Activated T-helper 17 cell treated with anti-CD3 and anti-CD28 coated beads, Interleukin-2, amount 50 U/mL, for 72 hours (primary cell): ENCODE measurements around the gene SP100. TPM values are rescaled to one million over a fixed set of nuclear protein-coding genes. Genes with fewer than 3 reads are reported as not detected.
A peak's percentile ranks its signal among the peaks of the same experiment; 100 is the strongest.

Source experiments
- ATAC-seq: fragments of 150-1000 bp; cut with Tn5 transposase; replicated peaks from 2 replicates; pipeline ENCODE4 v1.10.0; 2021; ENCODE audit warnings: mild to moderate bottlenecking, moderate library complexity
- H3K27ac Mint-ChIP-seq: one replicate; pipeline ENCODE4 v1.8.0; 2022; ENCODE audit warnings: mixed read lengths
- H3K27me3 Mint-ChIP-seq: one replicate; pipeline ENCODE4 v1.8.0; 2022; ENCODE audit warnings: mixed read lengths
- H3K36me3 Mint-ChIP-seq: one replicate; pipeline ENCODE4 v1.8.0; 2022; ENCODE audit warnings: low read depth, mild to moderate bottlenecking, mixed read lengths
- H3K4me1 Mint-ChIP-seq: one replicate; pipeline ENCODE4 v1.8.0; 2022; ENCODE audit warnings: mixed read lengths
- H3K4me3 Mint-ChIP-seq: one replicate; pipeline ENCODE4 v1.8.0; 2022; ENCODE audit warnings: mild to moderate bottlenecking, mixed read lengths
- H3K9me3 Mint-ChIP-seq: one replicate; pipeline ENCODE4 v1.8.0; 2022; ENCODE audit warnings: mixed read lengths
- total RNA-seq, 2 donors: library from RNA; stranded (reverse); gene quantifications; one replicate each; pipeline ENCODE4 v1.2.3, GENCODE V29; 2022

The SP100 gene
- total RNA-seq, 2 donors from 2014 or later: 131 to 175 TPM

DNA sequence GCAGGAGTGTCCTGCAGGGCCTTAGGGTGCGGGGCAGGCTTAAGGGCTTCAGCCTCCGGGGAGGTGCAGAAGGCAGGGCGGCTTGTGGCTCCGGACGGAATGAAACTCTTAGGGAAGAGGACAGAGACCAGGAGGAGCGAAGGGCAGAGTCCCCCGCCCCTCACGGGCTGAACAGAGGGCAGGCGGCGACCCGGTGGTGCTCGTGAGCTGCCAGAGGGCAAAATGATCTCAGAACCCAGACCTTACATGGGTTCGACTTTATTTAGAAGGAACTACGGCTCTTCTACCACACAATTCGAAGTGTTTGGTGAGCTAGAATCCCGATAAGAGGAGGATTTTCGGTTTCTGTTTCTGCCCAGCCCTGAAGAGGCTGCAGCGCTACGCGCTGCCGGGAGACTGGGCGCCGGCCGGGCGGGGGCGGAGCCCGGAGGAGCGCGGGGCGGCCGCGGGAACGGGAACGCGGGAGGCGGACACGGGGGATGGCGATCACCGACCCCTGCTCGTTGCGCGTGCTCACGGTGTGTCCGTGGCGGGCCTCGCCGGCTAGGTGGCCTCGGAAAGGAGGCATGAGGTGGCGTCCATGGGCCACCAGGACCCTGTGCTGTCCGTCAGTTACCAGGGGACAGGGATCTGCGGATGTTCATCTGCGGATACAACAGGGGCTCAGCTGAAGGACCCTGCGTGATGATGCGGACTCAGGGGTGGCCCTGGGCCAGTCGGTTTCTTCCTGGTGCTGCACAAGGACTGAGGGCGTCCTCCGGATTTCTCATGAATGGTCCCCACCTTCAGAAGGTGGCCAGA lies 4.2 kb upstream of the SP100 start:
- ATAC-seq: peak; percentile 82
- Mint-ChIP-seq H3K4me3 (peak overlapping the region; percentile 100), H3K27me3 (no peaks in the 10 kb centered on the region), H3K36me3 (no peaks in the 10 kb centered on the region), H3K27ac (peak overlapping the region; percentile 98), H3K4me1 (peaks cover 13% of the 10 kb centered on the region), H3K9me3 (no peaks in the 10 kb centered on the region)

DNA sequence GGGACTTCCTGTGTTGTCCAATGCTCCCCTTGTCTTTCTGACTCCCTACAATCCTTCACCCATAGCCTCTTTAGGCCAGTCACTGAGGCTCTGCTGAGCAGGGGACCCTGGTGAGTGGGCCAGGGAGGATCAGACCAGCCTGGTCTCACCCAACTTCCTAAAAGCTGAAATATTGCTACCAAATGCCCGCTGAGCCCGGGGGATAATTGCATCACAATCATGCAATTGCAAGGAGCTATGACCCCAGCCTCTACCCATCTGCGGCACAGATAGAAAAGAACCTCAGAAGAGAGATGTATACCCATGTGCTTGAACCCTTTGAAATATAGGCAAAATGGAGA lies 3.7 kb upstream of the SP100 start:
- Mint-ChIP-seq H3K27ac (peak overlapping the region; percentile 98), H3K4me3 (peak overlapping the region; percentile 100), H3K36me3 (peaks cover 2% of the 10 kb centered on the region), H3K27me3 (no peaks in the 10 kb centered on the region), H3K4me1 (peaks cover 13% of the 10 kb centered on the region), H3K9me3 (no peaks in the 10 kb centered on the region)
- ATAC-seq: no peak

DNA sequence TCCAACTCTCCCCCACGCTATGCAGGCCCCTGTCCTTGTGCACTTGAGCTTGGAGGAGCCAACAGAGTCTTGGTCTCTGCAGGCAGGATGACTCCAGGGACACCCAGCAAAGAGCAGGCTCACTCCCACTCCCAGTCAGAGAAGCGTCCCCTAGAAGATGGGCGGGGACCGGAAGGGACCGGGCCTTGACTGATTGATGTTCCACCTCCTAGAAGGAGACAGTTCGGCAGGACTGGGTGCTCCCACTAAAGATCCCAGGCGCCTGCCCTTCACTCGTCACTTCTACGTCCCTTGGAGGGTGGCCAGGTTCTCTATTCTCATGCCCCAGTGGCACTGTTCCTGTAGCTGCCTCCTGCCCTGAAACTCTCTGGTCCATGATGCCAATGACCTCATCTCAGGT lies 3.2 kb upstream of the SP100 start:
- ATAC-seq: no peak
- Mint-ChIP-seq H3K27ac (no peak overlapping the region), H3K4me1 (peaks cover 13% of the 10 kb centered on the region), H3K4me3 (peak overlapping the region; percentile 100), H3K27me3 (no peaks in the 10 kb centered on the region), H3K9me3 (no peaks in the 10 kb centered on the region), H3K36me3 (peaks cover 7% of the 10 kb centered on the region)

DNA sequence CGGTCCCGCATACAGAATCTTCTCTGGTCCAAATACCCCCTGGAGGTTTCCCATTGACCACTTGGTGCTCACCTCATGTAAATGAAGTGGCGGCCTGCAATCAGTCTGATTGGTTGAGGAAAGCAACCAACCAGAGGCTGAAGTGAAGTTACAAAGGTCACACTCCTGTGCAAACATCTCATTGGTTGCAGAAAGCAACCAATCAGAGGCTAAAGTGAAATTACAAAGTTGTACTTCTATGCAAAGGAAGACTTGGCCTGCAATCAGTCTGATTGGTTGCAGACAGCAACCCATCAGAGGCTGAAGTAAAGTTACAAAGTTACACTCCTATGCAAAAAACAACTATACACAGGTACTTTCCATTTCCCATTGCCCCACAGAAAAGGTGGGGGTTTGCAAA lies 2.5 kb upstream of the SP100 start:
- Mint-ChIP-seq H3K27ac (no peak overlapping the region), H3K36me3 (peaks cover 13% of the 10 kb centered on the region), H3K27me3 (no peaks in the 10 kb centered on the region), H3K4me1 (peaks cover 18% of the 10 kb centered on the region), H3K4me3 (peak overlapping the region; percentile 100), H3K9me3 (no peaks in the 10 kb centered on the region)
- ATAC-seq: no peak

DNA sequence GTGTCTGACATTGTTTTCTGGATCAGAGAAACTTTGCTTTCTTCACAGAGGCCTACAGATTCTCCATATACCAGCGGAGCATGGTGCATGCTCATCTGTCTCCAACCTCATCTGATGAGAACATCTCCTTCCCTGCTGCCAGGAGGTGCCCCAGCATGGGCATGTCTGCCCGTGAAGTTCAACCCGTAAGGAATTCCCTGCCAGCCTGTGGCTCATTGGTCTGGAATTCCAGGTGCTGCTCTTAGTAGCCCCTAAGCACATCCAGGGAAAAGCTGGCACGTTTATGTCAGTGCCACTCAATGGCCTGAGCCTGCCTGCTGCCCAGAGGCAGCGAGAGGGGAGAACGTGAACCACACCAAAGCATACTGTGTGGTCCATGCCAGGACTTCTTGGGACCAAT lies 1.7 kb upstream of the SP100 start:
- peak overlapping the region; percentile 100 for H3K4me3 Mint-ChIP-seq

DNA sequence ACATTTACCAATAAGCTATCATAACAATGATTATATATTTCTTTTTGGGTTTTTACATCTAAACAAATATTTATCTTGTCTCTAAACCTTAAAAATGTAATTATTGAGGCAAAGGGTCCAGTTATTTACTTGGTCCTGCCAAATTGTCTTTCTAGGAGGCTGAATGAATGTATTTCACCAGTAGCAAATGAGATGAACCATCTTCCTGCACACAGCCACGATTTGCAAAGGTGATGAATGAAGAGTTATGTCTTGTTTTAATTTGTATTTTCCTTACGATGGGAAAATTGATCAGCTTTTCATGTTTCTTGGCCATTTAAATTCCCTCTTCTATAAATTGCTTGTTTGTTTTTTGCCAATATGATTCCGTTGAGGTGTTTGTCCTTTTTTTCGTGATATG lies 1.4 kb downstream of the SP100 start:
- Mint-ChIP-seq H3K27me3 (no peaks in the 10 kb centered on the region), H3K36me3 (peaks cover 53% of the 10 kb centered on the region), H3K27ac (peak overlapping the region; percentile 86), H3K4me3 (peak overlapping the region; percentile 100), H3K4me1 (peaks cover 50% of the 10 kb centered on the region), H3K9me3 (no peaks in the 10 kb centered on the region)
- ATAC-seq: no peak

More for the DNA sequence above, 1.7 kb upstream of the SP100 start:
- Mint-ChIP-seq H3K36me3 (peaks cover 22% of the 10 kb centered on the region), H3K4me1 (peaks cover 26% of the 10 kb centered on the region), H3K27me3 (no peaks in the 10 kb centered on the region), H3K27ac (peak overlapping the region; percentile 96), H3K9me3 (no peaks in the 10 kb centered on the region)
- ATAC-seq: no peak

DNA sequence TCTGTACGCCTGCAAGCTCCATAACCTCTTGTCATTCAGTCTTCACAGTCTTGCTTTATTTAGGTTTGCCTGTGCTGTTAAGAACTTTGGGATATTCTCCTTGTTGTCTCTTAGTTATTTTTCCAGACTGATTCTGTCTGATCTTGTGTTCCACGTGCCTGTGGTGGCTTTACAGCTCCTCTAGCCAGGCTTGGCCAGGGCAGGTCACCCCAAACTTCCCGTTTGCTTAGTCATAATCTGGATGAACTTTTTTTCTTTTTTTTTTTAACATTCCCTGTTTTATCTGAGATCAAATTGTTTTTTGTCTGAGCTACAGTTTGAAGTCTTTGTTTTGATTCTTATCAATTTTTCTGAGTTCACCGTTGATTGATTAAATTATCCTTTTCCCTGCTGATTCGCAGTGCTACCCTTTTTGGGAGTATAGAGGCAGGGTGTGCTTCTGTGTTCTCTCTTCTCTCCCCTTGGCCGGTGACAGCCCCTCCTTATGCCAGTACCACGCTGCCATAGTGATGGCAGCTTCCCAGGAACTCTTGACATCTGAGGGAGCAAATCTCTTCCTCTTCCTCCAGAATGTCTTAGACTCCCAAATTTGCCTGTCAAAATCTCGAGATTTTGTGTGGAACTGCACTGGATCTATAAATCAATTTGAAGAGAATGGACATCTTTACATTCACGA lies 2.5 kb downstream of the SP100 start:
- peaks cover 54% of the 10 kb centered on the region for H3K4me1 Mint-ChIP-seq
- H3K4me3 Mint-ChIP-seq: peak overlapping the region; percentile 100
- peaks cover 60% of the 10 kb centered on the region for H3K36me3 Mint-ChIP-seq
- peak overlapping the region; percentile 86 for H3K27ac Mint-ChIP-seq
- no peaks in the 10 kb centered on the region for H3K9me3 Mint-ChIP-seq
- ATAC-seq: no peak
- no peaks in the 10 kb centered on the region for H3K27me3 Mint-ChIP-seq

DNA sequence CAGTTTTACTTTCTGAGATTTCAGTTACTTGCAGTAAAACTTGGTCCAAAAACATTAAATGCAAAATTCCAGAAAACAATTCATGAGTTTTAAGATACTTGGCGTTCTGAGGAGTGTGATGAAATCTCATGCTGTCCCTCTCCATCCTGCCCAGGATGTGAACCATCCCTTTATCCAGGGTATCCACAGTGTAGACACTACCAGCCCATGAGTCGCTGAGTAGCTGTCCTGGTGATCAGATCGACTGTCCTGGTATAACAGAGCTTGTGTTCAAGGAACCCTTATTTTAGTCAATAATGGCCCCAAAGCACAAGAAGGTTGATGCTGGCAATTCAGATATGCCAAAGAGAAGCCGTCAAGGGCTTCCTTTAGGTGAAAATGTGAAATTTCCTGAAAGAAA lies 3.2 kb downstream of the SP100 start:
- Mint-ChIP-seq H3K4me3 (peak overlapping the region; percentile 100), H3K27me3 (no peaks in the 10 kb centered on the region), H3K4me1 (peaks cover 57% of the 10 kb centered on the region), H3K36me3 (peaks cover 67% of the 10 kb centered on the region), H3K27ac (peak overlapping the region; percentile 86), H3K9me3 (no peaks in the 10 kb centered on the region)
- ATAC-seq: no peak

DNA sequence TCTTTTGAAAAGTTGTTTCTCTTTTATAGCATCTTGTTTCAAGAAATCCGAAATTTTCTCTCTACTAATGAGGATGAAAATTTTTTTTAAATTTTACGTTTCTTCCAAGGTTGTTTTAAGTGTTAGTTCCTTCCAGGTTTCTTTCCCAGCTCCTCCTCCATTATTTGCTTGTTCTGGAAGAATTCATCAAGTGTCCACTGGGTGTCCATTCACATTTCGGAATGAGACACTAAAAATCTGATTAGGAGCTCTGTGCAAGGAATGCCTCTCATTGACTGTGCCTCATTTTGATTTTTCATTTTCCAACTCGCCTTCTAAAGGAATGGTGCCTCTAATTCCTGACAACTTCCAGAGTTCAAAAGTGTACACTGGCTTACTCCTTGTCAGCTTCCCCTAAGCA lies 6.1 kb downstream of the SP100 start:
- peak overlapping the region; percentile 100 for H3K4me3 Mint-ChIP-seq
- H3K27ac Mint-ChIP-seq: no peak overlapping the region

DNA sequence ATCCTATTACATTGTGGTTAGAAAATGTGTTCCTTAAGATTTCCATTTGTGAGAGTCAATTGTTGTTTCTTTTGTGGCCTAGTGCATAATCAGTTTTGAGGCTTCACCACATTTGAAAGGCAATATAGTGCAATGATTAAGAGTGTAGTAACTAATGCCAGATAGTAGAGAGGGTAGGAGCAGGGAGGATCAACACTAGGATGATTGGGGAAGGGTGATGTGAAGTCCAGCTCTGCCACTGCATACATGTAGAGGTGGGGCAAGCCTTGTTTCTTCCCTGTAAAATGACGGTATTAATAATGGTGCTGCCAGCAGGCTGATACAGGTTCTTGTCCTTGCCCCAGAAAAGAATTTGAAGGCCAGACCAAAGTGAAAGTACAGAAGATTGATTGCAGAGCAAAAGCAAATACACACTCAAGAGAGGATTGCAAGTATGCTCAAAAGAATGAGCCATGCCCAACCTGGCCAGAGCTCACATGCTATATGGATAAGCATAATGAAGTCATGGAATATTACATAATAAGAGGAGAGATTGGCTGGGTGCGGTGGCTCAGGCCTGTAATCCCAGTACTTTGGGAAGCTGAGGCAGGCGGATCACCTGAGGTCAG lies 8.0 kb downstream of the SP100 start:
- H3K27ac Mint-ChIP-seq: peak overlapping the region; percentile 39
- H3K4me1 Mint-ChIP-seq: peaks cover 70% of the 10 kb centered on the region
- ATAC-seq: no peak
- no peaks in the 10 kb centered on the region for H3K9me3 Mint-ChIP-seq
- peaks cover 97% of the 10 kb centered on the region for H3K36me3 Mint-ChIP-seq
- no peaks in the 10 kb centered on the region for H3K27me3 Mint-ChIP-seq
- H3K4me3 Mint-ChIP-seq: peak overlapping the region; percentile 58

More for the DNA sequence above, 6.1 kb downstream of the SP100 start:
- no peaks in the 10 kb centered on the region for H3K27me3 Mint-ChIP-seq
- no peak for ATAC-seq
- H3K9me3 Mint-ChIP-seq: no peaks in the 10 kb centered on the region
- H3K4me1 Mint-ChIP-seq: peaks cover 76% of the 10 kb centered on the region
- peaks cover 97% of the 10 kb centered on the region for H3K36me3 Mint-ChIP-seq

DNA sequence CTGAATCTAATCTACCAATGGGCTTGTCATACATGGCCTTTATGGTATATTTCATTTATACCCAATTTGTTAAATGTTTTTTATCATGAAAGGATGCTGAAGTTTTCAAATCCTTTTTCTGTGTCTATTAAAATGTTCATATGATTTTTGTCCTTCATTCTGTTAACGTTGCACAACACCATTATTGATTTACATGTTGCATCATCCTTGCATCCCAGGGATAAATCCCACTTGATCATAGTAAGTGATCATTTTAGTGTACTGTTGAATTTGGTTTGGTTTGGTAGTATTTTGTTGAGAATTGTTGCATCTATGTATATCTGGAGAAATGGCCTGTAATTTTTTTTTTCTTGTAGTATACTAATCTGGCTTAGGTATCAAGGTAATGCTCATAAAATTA lies 9.4 kb downstream of the SP100 start:
- ATAC-seq: no peak
- Mint-ChIP-seq H3K27me3 (no peaks in the 10 kb centered on the region), H3K4me3 (peak overlapping the region; percentile 58), H3K9me3 (no peaks in the 10 kb centered on the region), H3K36me3 (peaks cover 97% of the 10 kb centered on the region), H3K4me1 (peaks cover 59% of the 10 kb centered on the region), H3K27ac (no peak overlapping the region)

DNA sequence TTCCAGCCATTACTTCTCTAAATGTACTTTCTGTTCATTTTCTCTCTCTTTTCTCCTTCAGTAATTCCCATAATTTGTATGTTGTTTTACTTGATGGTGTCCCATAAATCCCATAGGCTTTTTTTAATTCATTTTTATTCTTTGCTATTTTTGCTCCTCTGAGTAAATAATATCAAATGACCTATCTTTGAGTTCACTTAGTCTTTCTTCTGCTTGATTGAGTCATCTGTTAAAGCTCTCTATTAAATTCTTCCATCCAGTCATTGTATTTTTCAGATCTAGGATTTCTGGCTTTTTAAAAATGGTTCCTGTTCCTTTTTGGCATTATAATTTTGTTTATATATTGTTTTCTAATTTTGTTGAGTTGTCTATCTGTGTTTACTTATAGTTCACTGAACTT lies 13.5 kb downstream of the SP100 start:
- H3K4me3 Mint-ChIP-seq: no peak overlapping the region
- no peaks in the 10 kb centered on the region for H3K9me3 Mint-ChIP-seq
- ATAC-seq: no peak
- H3K27ac Mint-ChIP-seq: no peak overlapping the region
- peaks cover 40% of the 10 kb centered on the region for H3K4me1 Mint-ChIP-seq
- peaks cover 95% of the 10 kb centered on the region for H3K36me3 Mint-ChIP-seq
- no peaks in the 10 kb centered on the region for H3K27me3 Mint-ChIP-seq

DNA sequence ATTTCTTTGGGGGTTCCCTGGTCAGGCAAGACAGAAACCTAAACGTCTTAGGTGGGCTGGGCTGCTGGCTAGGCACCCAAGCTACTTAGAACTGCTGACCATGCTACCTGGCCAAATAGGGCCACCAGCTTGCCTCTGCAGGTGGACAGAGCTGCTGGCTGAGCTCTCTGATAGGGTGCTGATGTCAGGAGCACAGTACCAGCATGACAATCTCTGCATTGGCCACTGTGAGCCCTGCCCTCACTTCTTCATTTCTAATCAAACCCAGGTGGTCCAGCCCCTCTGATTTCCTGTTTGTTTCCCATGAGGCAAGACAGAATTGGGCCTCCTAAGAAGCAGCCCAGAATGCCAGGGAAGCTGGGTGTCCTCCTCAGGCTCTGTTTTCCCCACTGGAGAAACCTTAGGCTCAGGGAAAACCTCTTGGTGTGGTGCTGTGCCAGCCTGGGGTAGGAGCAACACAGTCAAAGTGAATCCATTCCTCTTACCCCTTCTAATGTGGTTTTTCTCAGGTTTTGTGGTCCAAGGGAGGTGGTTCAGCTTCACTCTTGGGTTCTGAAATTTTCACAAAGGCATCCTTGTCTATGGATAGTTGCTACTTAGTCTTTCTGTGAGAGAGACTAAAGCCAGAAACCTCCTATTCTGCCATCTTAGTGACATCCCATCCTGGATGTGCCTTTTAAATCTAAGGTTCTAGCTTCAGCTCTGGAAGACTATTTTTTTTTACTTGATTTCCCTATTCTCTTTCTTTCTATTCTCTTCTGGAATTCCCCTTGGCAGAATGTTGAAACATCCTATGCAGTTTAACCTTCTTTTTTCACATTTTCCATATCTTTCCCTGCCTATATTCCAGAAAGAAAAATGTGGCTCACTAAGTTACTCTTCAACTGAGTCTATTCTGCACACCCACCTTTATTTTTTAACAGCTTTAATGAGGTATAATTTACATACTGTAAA lies 15.2 kb downstream of the SP100 start:
- peak overlapping the region; percentile 34 for H3K27ac Mint-ChIP-seq
- peaks cover 40% of the 10 kb centered on the region for H3K4me1 Mint-ChIP-seq
- peaks cover 93% of the 10 kb centered on the region for H3K36me3 Mint-ChIP-seq
- ATAC-seq: peak; percentile 68
- H3K27me3 Mint-ChIP-seq: no peaks in the 10 kb centered on the region
- H3K9me3 Mint-ChIP-seq: peaks cover under 1% of the 10 kb centered on the region
- peak overlapping the region; percentile 19 for H3K4me3 Mint-ChIP-seq
